Head of caudate nucleus (tissue), 42 donors: ENCODE data around the gene ACTL8.

Experiments
- DNase-seq, 42 donors: peaks; one replicate each; pipeline versions ENCODE4 v3.0.0 to v3.0.0-alpha.2; 2020 to 2021; ENCODE audit warnings: mixed read lengths in 7 of 42
- intact Hi-C: fragments of 100-400 bp; cut with DNase I; formaldehyde crosslinking; loops from one replicate; pipeline ENCODE4 v1.15.0; 2022

The ACTL8 gene

GRCh38 chr1:17828991-17829390, 73.9 kb downstream of the ACTL8 start:
- intact Hi-C loops = no loop called here
- DNase-seq = peak in 1 of 42 donors; percentile 8

- intact Hi-C loops = no loop called here
- peak in 3 of 42 donors; percentile 5 to 27 (median 5) for DNase-seq
Measured at GRCh38 chr1:17829579-17829978, 74.4 kb downstream of the ACTL8 start.

GRCh38 chr1:17831597-17831996, 76.5 kb downstream of the ACTL8 start:
- intact Hi-C loops = no loop called here
- peak in 1 of 42 donors; percentile 23 for DNase-seq

GRCh38 chr1:17833661-17834501, 78.7 kb downstream of the ACTL8 start:
- intact Hi-C loops = no loop called here
- DNase-seq = peak in 1 of 42 donors; percentile 4

GRCh38 chr1:17834561-17835100, 79.5 kb downstream of the ACTL8 start:
- peak in 1 of 42 donors; percentile 4 for DNase-seq
- intact Hi-C loops = no loop called here

GRCh38 chr1:17837233-17838030, 82.3 kb downstream of the ACTL8 start:
- peak in 1 of 42 donors; percentile 9 for DNase-seq
- intact Hi-C loops = no loop called here

GRCh38 chr1:17839641-17840196, 84.6 kb downstream of the ACTL8 start:
- intact Hi-C loops = no loop called here
- peak in 1 of 42 donors; percentile 10 for DNase-seq

- intact Hi-C loops = no loop called here
- no peak for DNase-seq
Measured at GRCh38 chr1:17841944-17842343, 86.8 kb downstream of the ACTL8 start.

GRCh38 chr1:17842686-17843085, 87.6 kb downstream of the ACTL8 start:
- DNase-seq = no peak
- intact Hi-C loops = no loop called here

GRCh38 chr1:17844185-17844826, 89.2 kb downstream of the ACTL8 start:
- DNase-seq = no peak
- intact Hi-C loops = no loop called here

- no peak for DNase-seq
- intact Hi-C loops = no loop called here
Measured at GRCh38 chr1:17845583-17845982, 90.5 kb downstream of the ACTL8 start.

- intact Hi-C loops = no loop called here
- DNase-seq = no peak
Measured at GRCh38 chr1:17846341-17846740, 91.2 kb downstream of the ACTL8 start.

GRCh38 chr1:17847111-17847510, 92.0 kb downstream of the ACTL8 start:
- intact Hi-C loops = no loop called here
- no peak for DNase-seq

- intact Hi-C loops = no loop called here
- DNase-seq = no peak
Measured at GRCh38 chr1:17849216-17849615, 94.1 kb downstream of the ACTL8 start.

- intact Hi-C loops = no loop called here
Measured at GRCh38 chr1:17851056-17851455, 95.9 kb downstream of the ACTL8 start.

GRCh38 chr1:17852383-17852782, 97.2 kb downstream of the ACTL8 start:
- intact Hi-C loops = no loop called here
- no peak for DNase-seq

More at GRCh38 chr1:17851056-17851455, 95.9 kb downstream of the ACTL8 start:
- DNase-seq = no peak

GRCh38 chr1:17853241-17853935, 98.3 kb downstream of the ACTL8 start:
- no peak for DNase-seq
- intact Hi-C loops = no loop called here

GRCh38 chr1:17856496-17857108, 101.5 kb downstream of the ACTL8 start:
- intact Hi-C loops = no loop called here
- no peak for DNase-seq
